ENCODE data around the gene RET. TPM values are rescaled to one million over a fixed set of nuclear protein-coding genes. Genes with fewer than 3 reads are reported as not detected.

RET gene
- total and polyA plus RNA-seq, 9 donors, result 0.12 to 1.6 (median 0.75) TPM

GRCh38 chr10:43166880-43167497, 90.1 kb downstream of the RET start:
- intact Hi-C loops (cut with DNase I), result no loop called here
- Histone ChIP-seq H3K27me3 (no peaks in the 10 kb centered on the region), H3K27ac (no peak overlapping the region), H3K4me3 (no peak overlapping the region), H3K4me1 (ENCODE audit: insufficient read depth) (no peaks in the 10 kb centered on the region), H3K36me3 (no peaks in the 10 kb centered on the region), H3K9me3 (no peaks in the 10 kb centered on the region)
- TF ChIP-seq POLR2A (IDR thresholded peaks at IDR 0.05), result no peak
- TF ChIP-seq, protein P1, sequence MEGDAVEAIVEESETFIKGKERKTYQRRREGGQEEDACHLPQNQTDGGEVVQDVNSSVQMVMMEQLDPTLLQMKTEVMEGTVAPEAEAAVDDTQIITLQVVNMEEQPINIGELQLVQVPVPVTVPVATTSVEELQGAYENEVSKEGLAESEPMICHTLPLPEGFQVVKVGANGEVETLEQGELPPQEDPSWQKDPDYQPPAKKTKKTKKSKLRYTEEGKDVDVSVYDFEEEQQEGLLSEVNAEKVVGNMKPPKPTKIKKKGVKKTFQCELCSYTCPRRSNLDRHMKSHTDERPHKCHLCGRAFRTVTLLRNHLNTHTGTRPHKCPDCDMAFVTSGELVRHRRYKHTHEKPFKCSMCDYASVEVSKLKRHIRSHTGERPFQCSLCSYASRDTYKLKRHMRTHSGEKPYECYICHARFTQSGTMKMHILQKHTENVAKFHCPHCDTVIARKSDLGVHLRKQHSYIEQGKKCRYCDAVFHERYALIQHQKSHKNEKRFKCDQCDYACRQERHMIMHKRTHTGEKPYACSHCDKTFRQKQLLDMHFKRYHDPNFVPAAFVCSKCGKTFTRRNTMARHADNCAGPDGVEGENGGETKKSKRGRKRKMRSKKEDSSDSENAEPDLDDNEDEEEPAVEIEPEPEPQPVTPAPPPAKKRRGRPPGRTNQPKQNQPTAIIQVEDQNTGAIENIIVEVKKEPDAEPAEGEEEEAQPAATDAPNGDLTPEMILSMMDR (IDR thresholded peaks at IDR 0.05), result no peak
- TF ChIP-seq EP300 (IDR thresholded peaks at IDR 0.05), result no peak
- no peak for DNase-seq

DNA sequence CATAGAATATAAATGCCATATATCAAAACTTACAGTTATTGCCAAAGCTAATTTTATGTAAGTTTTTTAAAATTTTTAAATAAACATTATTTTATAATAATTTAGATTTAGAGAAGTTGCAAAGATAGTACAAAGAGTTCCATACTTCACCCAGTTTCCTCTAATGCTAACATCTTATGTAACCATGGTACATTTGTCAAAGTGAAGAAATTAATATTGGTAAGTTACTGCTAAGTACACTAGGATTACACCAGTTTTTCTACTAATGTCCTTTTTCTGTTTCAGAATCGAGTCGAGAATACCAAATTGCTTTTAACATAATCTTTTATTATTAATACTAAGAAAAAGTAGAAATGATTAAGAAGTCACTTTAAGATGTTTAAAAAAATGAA, 90.6 kb downstream of the RET start:
- TF ChIP-seq EP300 (IDR thresholded peaks at IDR 0.05), result no peak
- TF ChIP-seq POLR2A (IDR thresholded peaks at IDR 0.05), result no peak
- TF ChIP-seq, protein P1 (IDR thresholded peaks at IDR 0.05), result no peak
- H3K4me3 ChIP-seq, result no peak overlapping the region
- no peaks in the 10 kb centered on the region for H3K36me3 ChIP-seq
- 96 to 98% (median 97%) methylated on average over 2 of the region's 2 CpGs for WGBS, 3 donors
- no peaks in the 10 kb centered on the region for H3K9me3 ChIP-seq
- intact Hi-C loops (cut with DNase I), result no loop called here
- no peak overlapping the region for H3K27ac ChIP-seq
- DNase-seq, result no peak
- H3K27me3 ChIP-seq, result no peaks in the 10 kb centered on the region
- no peaks in the 10 kb centered on the region for H3K4me1 ChIP-seq (ENCODE audit: insufficient read depth)

DNA sequence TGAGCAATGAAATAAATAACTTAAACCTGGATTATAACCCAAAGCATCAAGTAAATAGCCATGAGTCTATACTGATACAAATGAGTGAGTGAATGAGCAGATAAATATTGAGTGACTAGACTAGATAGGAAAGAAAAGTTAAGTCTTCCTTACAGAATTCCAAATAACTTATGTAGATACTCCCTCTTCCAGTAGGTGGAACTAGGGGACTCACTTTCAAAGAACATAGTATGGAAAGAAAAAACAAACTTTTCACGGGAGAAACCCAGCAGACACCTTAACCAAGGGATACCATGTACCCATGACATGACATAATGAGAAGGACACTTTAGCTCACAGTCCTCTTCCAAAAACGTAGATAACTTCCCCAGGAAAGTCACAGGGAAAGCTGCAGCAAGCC, 93.6 kb downstream of the RET start:
- 65 to 73% (median 72%) methylated on average over 2 of the region's 2 CpGs for WGBS, 3 donors
- no peak overlapping the region for H3K4me3 ChIP-seq
- no peak for DNase-seq

GRCh38 chr10:43172645-43173044, 95.8 kb downstream of the RET start:
- Histone ChIP-seq H3K4me3 (no peak overlapping the region), H3K4me1 (ENCODE audit: insufficient read depth) (peaks cover 3% of the 10 kb centered on the region), H3K27me3 (no peaks in the 10 kb centered on the region), H3K36me3 (no peaks in the 10 kb centered on the region), H3K9me3 (no peaks in the 10 kb centered on the region), H3K27ac (no peak overlapping the region)
- WGBS, 3 donors, result 85 to 97% (median 96%) methylated on average over 5 of the region's 5 CpGs
- intact Hi-C loops (cut with DNase I), result no loop called here
- no peak for TF ChIP-seq POLR2A (IDR thresholded peaks at IDR 0.05)
- no peak for TF ChIP-seq EP300 (IDR thresholded peaks at IDR 0.05)
- TF ChIP-seq, protein P1 (IDR thresholded peaks at IDR 0.05), result no peak
- DNase-seq, result no peak

More for the DNA sequence above, 93.6 kb downstream of the RET start:
- Histone ChIP-seq H3K9me3 (no peaks in the 10 kb centered on the region), H3K27me3 (no peaks in the 10 kb centered on the region), H3K36me3 (no peaks in the 10 kb centered on the region), H3K27ac (no peak overlapping the region), H3K4me1 (ENCODE audit: insufficient read depth) (peaks cover 3% of the 10 kb centered on the region)
- TF ChIP-seq EP300 (IDR thresholded peaks at IDR 0.05), result no peak
- no peak for TF ChIP-seq POLR2A (IDR thresholded peaks at IDR 0.05)
- TF ChIP-seq, protein P1 (IDR thresholded peaks at IDR 0.05), result no peak
- intact Hi-C loops (cut with DNase I), result no loop called here

All from ovary (tissue), 9 donors.